ENCODE results near the gene KDR.
A peak's percentile ranks its signal among the peaks of the same experiment; 100 is the strongest.

Gene KDR

DNA sequence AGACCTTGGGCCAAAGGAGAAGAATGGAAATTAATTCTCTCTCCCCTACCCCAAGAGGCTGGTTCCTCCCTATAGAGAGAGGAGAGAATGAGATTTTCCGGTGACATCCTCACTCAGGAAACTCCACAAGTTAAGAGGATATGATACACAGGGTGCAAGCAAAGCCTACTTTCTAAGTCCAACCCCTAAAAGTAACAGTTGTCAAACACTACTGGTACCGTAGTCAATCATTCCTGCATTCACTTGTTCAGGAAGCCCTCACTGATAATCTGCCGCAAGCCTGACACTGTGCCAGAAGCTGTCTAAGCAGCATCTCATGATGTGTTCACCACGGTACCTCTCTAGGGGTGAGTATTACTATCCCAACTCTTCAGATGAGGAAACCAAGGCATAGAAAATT is 41.7 kb downstream of the KDR start:
- WGBS (ENCODE audit: extremely low coverage, insufficient coverage, insufficient read length): no CpG with 5 or more reads among the region's 4 CpGs
- Histone ChIP-seq H2BK120ac (ENCODE audit: insufficient read depth, low read length, poor library complexity) (no peak overlapping the region), H3K9ac (ENCODE audit: low read length) (no peak overlapping the region), H3K14ac (ENCODE audit: low read length) (no peak overlapping the region), H4K91ac (ENCODE audit: low read depth, low read length) (no peak overlapping the region), H3K9me3 (ENCODE audit: insufficient read depth, low read depth, low read length) (no peaks in the 10 kb centered on the region), H3K27me3 (ENCODE audit: insufficient read depth, low read length) (no peaks in the 10 kb centered on the region), H3K79me1 (ENCODE audit: low read length) (no peaks in the 10 kb centered on the region), H3K27ac (ENCODE audit: low read depth, low read length) (no peak overlapping the region), H3K4me2 (ENCODE audit: low read length) (no peak overlapping the region), H4K8ac (ENCODE audit: low read depth, low read length) (no peak overlapping the region), H2AK5ac (ENCODE audit: low read length) (no peak overlapping the region), H3K23ac (ENCODE audit: low read length) (no peak overlapping the region), H2BK5ac (ENCODE audit: low read depth, low read length, poor library complexity) (no peak overlapping the region), H3K36me3 (ENCODE audit: control insufficient read depth in 1 of 2, insufficient read depth in 2 of 2, low read length in 2 of 2) (no peaks in the 10 kb centered on the region), H4K12ac (ENCODE audit: low read depth, low read length) (no peak overlapping the region), H3K4me1 (ENCODE audit: control insufficient read depth in 1 of 2, insufficient read depth in 2 of 2, low read length in 2 of 2) (peaks cover 6 to 17% of the 10 kb centered on the region in 2 experiments), H2AFZ (ENCODE audit: insufficient read depth, low read length, poor library complexity) (no peak overlapping the region), H3K4ac (ENCODE audit: low read depth, low read length) (no peak overlapping the region), H3K18ac (ENCODE audit: low read length) (no peak overlapping the region), H3K4me3 (ENCODE audit: low read depth, low read length) (no peak overlapping the region), H3K79me2 (ENCODE audit: control insufficient read depth, insufficient read depth, low read length, poor library complexity) (no peaks in the 10 kb centered on the region), H2BK12ac (ENCODE audit: low read length) (no peak overlapping the region)
- no peak for DNase-seq

DNA sequence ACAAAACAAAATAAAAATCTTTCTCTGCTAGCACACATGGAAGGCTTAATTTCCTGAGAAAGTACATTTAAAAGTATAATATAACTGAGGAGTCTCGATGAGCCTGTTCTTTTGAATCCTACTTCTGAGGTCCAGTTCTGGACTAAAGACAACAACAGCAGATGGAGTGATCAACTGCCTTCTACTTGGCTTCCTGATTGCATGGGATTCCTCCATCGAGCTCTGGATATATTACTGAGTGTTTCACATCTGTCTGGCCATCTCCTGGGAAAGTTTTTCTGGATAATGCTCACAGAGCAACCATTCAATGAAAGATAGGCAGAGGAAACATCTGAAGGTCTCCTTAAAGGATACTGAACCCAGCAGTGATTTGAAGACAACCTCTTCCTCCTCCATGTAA is 42.6 kb downstream of the KDR start:
- no peak overlapping the region for H2BK5ac ChIP-seq (ENCODE audit: low read depth, low read length, poor library complexity)
- H3K27me3 ChIP-seq (ENCODE audit: insufficient read depth, low read length): no peaks in the 10 kb centered on the region
- H3K4me1 ChIP-seq (ENCODE audit: control insufficient read depth in 1 of 2, insufficient read depth in 2 of 2, low read length in 2 of 2): peaks cover 6 to 17% of the 10 kb centered on the region in 2 experiments
- H3K9ac ChIP-seq (ENCODE audit: low read length): no peak overlapping the region
- DNase-seq: no peak
- H3K23ac ChIP-seq (ENCODE audit: low read length): no peak overlapping the region
- no peak overlapping the region for H4K8ac ChIP-seq (ENCODE audit: low read depth, low read length)
- H3K27ac ChIP-seq (ENCODE audit: low read depth, low read length): no peak overlapping the region
- H4K12ac ChIP-seq (ENCODE audit: low read depth, low read length): no peak overlapping the region
- no peaks in the 10 kb centered on the region for H3K9me3 ChIP-seq (ENCODE audit: insufficient read depth, low read depth, low read length)
- no peaks in the 10 kb centered on the region for H3K79me1 ChIP-seq (ENCODE audit: low read length)
- no peak overlapping the region for H2AK5ac ChIP-seq (ENCODE audit: low read length)
- H3K36me3 ChIP-seq (ENCODE audit: control insufficient read depth in 1 of 2, insufficient read depth in 2 of 2, low read length in 2 of 2): no peaks in the 10 kb centered on the region
- no peak overlapping the region for H3K4me3 ChIP-seq (ENCODE audit: low read depth, low read length)
- no peak overlapping the region for H3K4ac ChIP-seq (ENCODE audit: low read depth, low read length)
- H4K91ac ChIP-seq (ENCODE audit: low read depth, low read length): no peak overlapping the region
- no peaks in the 10 kb centered on the region for H3K79me2 ChIP-seq (ENCODE audit: control insufficient read depth, insufficient read depth, low read length, poor library complexity)
- no peak overlapping the region for H2AFZ ChIP-seq (ENCODE audit: insufficient read depth, low read length, poor library complexity)
- no peak overlapping the region for H3K14ac ChIP-seq (ENCODE audit: low read length)
- no peak overlapping the region for H3K4me2 ChIP-seq (ENCODE audit: low read length)
- no peak overlapping the region for H2BK120ac ChIP-seq (ENCODE audit: insufficient read depth, low read length, poor library complexity)
- no CpG with 5 or more reads among the region's 2 CpGs for WGBS (ENCODE audit: extremely low coverage, insufficient coverage, insufficient read length)
- no peak overlapping the region for H3K18ac ChIP-seq (ENCODE audit: low read length)
- H2BK12ac ChIP-seq (ENCODE audit: low read length): no peak overlapping the region

DNA sequence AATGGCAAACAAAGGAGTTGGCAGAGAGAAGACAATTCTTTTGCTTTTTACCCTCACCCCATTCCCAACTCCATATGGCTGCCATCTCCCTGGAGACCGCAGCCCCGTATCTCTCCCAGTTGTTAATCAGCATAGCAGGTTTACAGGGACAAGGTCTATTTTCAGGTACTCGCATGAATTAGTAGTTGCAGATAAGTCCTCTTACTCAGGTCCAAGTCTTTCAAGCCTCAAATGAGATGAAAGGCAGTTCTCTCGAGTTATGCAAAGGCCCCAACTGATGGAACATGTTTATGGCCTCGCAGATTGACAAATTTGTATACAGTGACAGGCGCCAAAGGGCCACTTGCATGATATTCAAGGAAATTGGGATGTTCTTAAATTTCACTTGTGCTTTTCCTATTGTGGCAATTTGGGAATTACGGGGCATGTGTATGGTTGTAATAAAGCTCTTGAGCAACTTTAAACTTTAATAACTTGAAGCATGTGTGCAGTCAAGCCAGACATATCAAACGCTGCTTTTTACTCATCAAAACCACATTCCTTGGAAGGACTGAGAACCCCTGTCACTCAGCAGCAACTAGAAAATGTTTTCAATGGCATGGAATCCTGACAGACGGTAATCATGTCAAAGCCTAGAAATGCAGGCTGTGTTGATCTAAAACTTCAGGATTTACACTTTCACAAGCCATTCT is 45.1 kb downstream of the KDR start:
- Histone ChIP-seq H3K4me3 (ENCODE audit: low read depth, low read length) (no peak overlapping the region), H3K9me3 (ENCODE audit: insufficient read depth, low read depth, low read length) (peaks cover 3% of the 10 kb centered on the region), H3K9ac (ENCODE audit: low read length) (peak overlapping the region; percentile 54), H4K91ac (ENCODE audit: low read depth, low read length) (no peak overlapping the region), H2BK120ac (ENCODE audit: insufficient read depth, low read length, poor library complexity) (no peak overlapping the region), H3K4me2 (ENCODE audit: low read length) (no peak overlapping the region), H4K8ac (ENCODE audit: low read depth, low read length) (no peak overlapping the region), H4K12ac (ENCODE audit: low read depth, low read length) (no peak overlapping the region), H2AK5ac (ENCODE audit: low read length) (no peak overlapping the region), H3K27ac (ENCODE audit: low read depth, low read length) (no peak overlapping the region), H2BK12ac (ENCODE audit: low read length) (no peak overlapping the region), H3K18ac (ENCODE audit: low read length) (no peak overlapping the region), H3K4me1 (ENCODE audit: control insufficient read depth in 1 of 2, insufficient read depth in 2 of 2, low read length in 2 of 2) (peaks cover 6 to 12% of the 10 kb centered on the region in 2 experiments), H3K27me3 (ENCODE audit: insufficient read depth, low read length) (no peaks in the 10 kb centered on the region), H3K14ac (ENCODE audit: low read length) (no peak overlapping the region), H2AFZ (ENCODE audit: insufficient read depth, low read length, poor library complexity) (no peak overlapping the region), H3K4ac (ENCODE audit: low read depth, low read length) (no peak overlapping the region), H3K36me3 (ENCODE audit: control insufficient read depth in 1 of 2, insufficient read depth in 2 of 2, low read length in 2 of 2) (no peaks in the 10 kb centered on the region), H3K79me1 (ENCODE audit: low read length) (peaks cover 5% of the 10 kb centered on the region), H2BK5ac (ENCODE audit: low read depth, low read length, poor library complexity) (no peak overlapping the region), H3K79me2 (ENCODE audit: control insufficient read depth, insufficient read depth, low read length, poor library complexity) (no peaks in the 10 kb centered on the region), H3K23ac (ENCODE audit: low read length) (no peak overlapping the region)
- no peak for DNase-seq
- no CpG with 5 or more reads among the region's 9 CpGs for WGBS (ENCODE audit: extremely low coverage, insufficient coverage, insufficient read length)

DNA sequence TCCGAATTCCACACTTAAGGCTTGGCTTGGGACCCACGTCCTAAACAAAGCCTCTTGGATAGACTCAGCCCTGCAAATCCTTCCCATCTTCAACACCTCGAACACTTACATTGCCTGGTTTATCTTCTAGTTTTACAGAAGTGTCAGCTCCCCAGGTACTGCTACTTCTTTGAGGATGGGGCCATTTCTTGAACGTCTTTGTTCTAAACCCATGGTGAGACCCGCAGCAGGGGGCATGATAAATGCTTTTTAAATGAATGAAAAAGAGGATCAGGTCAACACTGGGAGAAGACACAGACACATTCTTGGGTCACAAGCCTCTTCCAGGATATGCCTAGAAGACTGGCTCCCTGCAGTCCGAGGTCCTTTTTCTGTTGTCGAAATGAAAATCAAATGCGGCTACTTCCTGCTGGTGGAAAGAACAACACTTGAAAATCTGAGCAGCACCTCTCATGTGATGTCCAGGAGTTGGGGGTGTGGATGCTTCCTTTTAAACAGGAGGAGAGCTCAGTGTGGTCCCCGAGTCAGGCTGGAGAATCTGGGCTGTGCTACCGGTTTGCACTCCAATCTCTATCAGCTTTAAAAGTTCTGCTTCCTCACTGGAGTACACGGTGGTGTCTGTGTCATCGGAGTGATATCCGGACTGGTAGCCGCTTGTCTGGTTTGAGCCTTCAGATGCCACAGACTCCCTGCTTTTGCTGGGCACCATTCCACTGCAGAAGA is 45.8 kb downstream of the KDR start:
- H4K12ac ChIP-seq (ENCODE audit: low read depth, low read length): no peak overlapping the region
- no peak overlapping the region for H3K4me2 ChIP-seq (ENCODE audit: low read length)
- no peak overlapping the region for H3K14ac ChIP-seq (ENCODE audit: low read length)
- no peak overlapping the region for H4K8ac ChIP-seq (ENCODE audit: low read depth, low read length)
- no peak overlapping the region for H3K27ac ChIP-seq (ENCODE audit: low read depth, low read length)
- no peak overlapping the region for H2BK5ac ChIP-seq (ENCODE audit: low read depth, low read length, poor library complexity)
- H3K4me3 ChIP-seq (ENCODE audit: low read depth, low read length): no peak overlapping the region
- H3K4ac ChIP-seq (ENCODE audit: low read depth, low read length): no peak overlapping the region
- H2AK5ac ChIP-seq (ENCODE audit: low read length): no peak overlapping the region
- no peaks in the 10 kb centered on the region for H3K79me2 ChIP-seq (ENCODE audit: control insufficient read depth, insufficient read depth, low read length, poor library complexity)
- H2BK12ac ChIP-seq (ENCODE audit: low read length): peak overlapping the region; percentile 45
- H3K9me3 ChIP-seq (ENCODE audit: insufficient read depth, low read depth, low read length): peaks cover 3% of the 10 kb centered on the region
- no peak overlapping the region for H2BK120ac ChIP-seq (ENCODE audit: insufficient read depth, low read length, poor library complexity)
- no peak overlapping the region for H4K91ac ChIP-seq (ENCODE audit: low read depth, low read length)
- WGBS (ENCODE audit: extremely low coverage, insufficient coverage, insufficient read length): no CpG with 5 or more reads among the region's 14 CpGs
- H3K9ac ChIP-seq (ENCODE audit: low read length): peak overlapping the region; percentile 54
- no peak overlapping the region for H3K23ac ChIP-seq (ENCODE audit: low read length)
- no peak overlapping the region for H3K18ac ChIP-seq (ENCODE audit: low read length)
- peaks cover 5% of the 10 kb centered on the region for H3K79me1 ChIP-seq (ENCODE audit: low read length)
- H3K36me3 ChIP-seq (ENCODE audit: control insufficient read depth in 1 of 2, insufficient read depth in 2 of 2, low read length in 2 of 2): no peaks in the 10 kb centered on the region
- DNase-seq: no peak
- H3K27me3 ChIP-seq (ENCODE audit: insufficient read depth, low read length): no peaks in the 10 kb centered on the region
- no peak overlapping the region for H2AFZ ChIP-seq (ENCODE audit: insufficient read depth, low read length, poor library complexity)
- peaks cover 6 to 12% of the 10 kb centered on the region in 2 experiments for H3K4me1 ChIP-seq (ENCODE audit: control insufficient read depth in 1 of 2, insufficient read depth in 2 of 2, low read length in 2 of 2)

Measured in trophoblast cell (in vitro differentiated cells and primary cell).